ENCODE data around the gene DLGAP4.
"Not testable (repeated sequence)": the region's sequence is repeated elsewhere in the genome, so short reads cannot be mapped to it uniquely, and the experiment has no call there.

DLGAP4 gene

DNA sequence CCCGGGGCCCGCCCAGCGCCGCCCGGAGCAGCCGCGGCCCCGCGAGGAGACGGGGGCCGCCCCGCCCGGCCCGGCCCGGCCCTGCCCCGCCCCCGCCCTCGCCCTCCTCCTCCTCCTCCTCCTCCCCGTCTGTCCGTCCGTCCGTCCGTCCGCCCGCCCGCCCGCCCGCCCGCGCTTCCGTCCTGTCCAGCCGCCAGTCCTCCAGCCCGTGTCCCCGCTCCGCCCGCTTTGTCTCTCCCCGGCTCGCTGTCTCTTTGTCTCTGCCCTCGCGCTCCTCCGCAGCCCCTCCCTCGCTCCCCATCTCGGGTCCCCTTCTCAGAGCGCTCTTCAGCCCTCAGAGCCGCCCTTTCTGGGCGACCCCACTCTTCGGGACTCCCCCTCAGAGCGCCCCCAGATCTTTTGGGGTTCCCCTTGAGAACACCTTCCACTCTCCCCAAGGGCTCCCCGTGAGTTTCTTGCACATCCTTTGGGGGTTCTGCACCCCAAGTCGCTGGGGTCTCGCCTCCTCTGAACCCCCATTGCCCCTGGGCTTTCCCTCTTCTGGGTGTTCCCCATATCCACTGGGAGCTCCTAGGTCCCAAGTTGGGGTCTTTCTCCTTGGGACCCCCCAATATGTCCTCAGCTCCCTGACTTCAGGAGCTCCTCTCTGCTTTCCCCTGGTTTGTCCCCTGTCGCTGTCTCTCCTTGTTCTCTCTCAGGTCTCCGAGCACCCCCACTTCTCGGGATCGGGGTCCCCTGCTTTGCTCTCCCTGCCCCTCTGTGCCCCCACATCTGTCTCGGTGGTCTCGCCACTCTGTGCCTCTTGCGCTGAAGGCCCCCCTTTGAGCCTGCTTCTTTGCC is 155.7 kb downstream of the DLGAP4 start:
- DNase-seq = no peak

DNA sequence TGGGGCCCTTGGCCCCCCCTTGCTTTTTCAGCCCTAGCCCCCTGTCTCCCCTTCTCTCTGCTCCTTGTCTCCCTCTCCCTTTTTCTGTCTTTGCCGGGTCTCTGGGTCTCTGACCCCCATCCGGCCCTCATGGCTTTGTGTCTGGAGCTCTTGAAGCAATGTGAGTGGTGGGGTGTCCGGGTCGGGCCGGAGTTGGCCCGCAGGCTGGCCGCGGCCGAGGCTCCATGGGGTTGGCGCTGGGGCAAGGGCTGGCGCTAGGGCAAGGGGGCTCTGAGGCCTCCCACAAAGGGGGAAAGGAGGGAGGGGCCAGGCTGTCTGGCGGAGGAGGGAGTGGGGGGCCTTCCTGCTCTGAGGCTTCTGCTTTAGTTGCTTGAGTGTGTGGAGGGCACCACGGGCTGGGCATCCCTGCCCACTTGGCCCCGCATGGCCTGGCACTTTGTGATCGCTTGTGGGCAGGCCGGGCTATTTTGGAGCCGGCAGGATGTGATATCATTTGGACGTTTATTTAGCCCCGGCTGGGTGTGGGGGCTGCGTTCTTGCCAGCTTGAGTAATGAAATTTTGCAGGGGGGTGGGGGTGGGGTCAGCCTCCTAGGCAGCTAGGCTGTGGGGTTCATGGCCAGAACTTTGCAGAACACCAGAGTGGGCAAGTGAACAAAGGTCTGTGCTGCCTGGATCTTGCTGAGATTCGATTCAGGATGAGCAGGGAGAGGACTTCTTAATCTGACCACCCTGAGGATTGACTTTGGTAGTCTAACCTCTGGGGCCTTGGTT is 156.5 kb downstream of the DLGAP4 start:
- no peak for DNase-seq

DNA sequence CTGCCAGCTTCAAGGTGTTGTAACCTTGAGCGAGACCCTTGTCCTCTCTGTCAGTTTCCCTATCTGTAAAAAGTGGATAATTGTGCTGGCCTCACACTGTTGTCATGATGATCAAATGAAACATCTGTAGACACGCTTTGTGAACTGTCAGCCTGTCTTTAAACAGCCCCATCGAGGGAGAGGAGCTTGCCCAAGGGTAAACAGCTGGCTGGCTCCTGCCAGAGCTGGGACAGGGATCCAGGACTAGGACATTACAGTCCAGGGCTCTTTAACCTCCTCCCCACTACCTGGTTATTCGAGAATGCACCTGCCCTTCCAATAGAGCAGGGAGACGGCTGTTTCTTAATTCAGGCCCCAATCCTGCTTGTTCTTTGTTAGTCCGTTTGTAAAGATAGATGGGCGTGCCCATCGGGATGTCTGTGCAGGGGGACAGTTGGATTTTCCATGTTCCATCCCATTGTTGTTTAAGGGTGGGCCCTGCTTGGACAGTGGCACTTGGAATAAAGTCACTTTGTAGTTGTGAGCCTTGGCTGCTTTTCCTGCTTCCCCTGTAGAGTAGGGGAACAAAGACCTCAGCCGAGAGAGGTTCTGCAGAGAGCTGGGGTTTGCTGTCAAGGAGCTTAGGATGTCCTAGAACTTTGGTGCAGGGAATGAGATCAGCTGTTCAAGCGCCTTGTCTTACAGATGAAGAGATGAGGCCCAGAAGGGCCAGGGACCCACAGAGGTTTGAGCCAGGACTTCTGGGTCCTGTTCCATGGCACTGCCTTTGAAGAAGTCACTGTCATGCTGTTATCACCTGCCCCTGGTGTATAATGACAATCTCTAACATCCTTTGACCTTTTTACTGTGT is 157.3 kb downstream of the DLGAP4 start:
- DNase-seq = no peak

DNA sequence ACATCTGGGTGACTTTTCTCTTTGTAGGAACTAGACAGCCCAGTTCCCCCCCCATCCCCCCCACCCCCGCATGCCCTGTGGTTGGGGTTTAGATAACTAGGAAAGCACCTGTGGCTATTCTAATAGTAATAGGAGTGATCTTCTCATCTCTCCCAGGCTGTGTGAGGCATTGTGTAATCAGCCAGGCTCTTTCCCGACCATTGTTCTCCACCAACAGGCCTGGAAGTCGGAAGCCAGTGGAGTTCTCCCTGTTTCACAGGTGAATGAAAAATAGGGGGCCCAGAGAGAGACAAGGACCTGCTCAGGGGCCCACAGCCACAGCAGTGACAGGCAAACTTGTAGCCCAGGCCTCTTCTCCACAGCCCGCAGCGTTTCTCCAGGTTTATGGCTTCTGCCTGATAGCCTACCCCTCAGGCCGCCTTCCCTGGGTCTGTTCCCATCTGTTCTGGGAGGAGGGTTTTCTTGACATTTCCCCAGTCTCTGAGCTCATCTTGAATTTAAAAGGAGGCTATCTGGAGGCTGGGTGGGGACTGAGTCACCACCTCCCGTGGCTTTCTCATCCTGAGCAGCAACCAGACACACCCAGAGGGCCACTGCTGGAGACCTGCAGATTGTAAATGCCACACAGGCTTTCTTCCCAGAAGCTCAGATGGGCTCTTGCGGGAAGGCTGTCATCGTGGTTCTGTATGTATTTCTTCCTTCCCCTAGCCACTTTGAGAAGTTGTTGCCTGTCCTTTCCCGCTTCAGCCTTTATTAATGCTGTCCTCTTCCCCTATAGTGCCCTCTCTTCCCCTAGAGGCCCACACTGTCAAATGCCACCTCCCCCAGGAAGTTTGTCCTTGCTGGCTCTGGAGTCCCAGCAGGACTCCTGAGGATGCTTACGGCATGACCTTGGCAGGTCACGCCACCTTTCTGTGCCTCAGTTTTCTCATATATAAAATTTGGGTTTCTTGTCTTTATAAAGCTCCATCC is 159.3 kb downstream of the DLGAP4 start:
- no peak for DNase-seq

DNA sequence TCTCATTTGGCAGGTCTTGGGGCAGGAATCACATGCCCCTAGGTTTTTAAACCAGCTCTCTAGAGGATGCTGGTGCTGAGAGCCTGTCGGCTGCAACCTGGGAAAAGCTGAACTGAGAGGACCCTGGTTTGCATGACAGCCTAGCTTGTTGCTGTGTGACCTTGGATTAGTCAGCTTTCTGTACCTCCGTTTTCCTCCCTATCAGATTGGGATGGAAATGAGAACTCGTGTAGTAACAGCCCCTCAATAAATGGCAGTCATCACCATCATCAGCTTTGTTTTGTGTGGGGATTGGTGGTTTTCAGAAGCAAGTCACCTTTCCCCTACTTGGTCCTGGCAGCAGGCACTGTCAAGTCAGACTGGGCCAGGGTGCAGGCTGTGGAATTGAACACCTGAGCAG is 159.9 kb downstream of the DLGAP4 start:
- no peak for DNase-seq

DNA sequence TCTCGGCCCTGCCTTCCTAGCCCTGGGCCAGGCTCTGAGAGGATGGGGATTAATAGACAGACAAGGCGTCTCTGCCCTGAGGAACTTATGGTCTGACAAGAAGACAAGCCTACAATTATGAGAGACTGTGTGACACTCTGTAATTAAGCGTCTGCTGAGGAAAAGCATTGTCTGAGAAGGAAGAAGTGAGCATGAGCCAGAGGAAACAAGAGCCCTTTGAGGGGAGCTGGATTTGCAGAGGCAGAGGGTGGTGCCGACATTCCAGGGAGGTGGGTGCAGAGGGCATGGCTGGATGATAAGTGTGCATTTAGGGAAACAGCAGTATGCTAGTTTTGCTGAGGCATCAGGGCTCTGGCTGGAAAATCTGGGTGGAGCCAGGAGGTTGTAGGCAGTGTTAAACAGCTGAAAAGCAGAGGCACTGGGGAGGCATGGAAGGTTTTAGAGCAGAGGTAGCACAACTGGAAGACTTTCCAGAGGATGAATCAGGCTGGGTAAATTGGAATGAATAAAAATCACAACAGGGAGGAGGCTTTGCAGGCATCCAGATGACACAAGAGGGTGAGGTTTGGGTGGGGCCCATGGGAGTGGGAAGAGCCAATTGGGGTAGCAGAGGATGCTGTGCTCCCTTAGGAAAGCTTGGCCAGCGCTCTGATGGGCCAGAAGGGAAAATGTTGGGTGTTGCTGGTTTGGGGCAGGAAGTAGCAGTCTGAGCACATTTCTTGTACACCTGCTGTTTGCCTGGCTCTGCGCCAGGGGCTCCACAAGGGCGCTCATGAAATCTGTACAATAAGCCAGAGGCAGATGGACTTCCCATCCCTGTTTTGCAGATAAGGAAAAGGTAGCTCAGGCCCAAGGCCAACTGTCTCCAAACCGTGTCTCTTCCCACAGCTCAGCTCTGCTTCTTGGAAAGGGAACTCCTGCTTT is 161.2 kb downstream of the DLGAP4 start:
- DNase-seq = no peak

DNA sequence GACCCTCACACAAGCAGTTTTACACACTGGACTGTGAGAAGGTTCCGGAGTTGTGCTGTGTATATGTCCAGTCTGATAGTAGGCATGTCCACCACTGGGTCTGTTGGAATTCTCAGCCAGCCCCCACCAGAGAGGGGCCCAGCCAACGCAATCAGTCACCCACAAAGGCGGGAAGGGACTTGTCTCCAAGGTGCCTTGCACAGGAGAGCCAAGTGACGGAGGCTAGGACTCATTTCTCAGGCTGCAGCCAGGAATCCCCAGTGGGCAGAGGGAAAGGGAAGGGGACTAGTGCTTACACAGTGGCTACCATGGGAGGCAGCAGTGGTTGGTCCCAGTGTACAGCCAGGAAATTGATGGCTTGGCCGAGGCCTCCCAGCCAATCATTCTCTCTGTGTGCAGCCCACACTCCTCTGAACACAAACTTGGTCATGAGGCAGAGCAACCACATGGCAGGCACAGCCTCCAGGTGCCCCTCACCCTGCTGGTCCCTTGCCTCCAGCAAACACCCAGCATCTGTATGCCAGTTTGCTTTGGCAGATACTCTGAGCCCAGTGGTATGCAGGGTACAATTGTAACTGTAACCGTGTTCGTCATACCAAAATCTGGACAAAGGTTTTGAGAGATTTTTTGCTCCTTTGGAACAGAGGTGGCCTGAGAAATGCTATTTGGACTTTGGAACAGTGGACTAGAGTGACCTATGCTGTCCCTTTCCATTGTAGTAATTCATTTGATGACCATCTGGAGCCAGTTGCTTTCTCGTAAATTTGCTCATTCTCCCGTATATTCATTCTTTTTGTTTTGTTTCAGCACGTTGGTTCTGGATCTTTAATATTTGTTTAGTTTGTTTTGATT is 162.2 kb downstream of the DLGAP4 start:
- no peak for DNase-seq

DNA sequence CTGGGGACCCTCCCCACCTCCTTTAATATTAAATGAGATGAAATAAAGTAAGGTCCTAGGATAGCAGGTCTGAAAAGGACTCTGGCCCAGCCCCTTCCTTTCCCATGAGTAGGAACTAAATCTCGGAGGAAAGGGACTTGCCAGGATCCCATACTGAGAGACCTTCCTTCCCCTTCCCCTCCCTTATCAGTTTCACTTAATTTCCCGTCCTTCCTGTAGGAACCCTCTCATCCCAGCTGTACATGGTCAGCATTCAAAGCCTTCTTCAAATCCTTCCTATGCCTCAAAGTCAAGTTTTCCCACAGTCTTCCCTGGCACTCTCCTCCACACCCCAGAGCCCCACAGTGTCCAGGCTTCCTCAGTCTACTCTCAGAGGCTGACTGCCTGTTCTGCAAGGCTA is 163.8 kb downstream of the DLGAP4 start:
- no peak for DNase-seq

DNA sequence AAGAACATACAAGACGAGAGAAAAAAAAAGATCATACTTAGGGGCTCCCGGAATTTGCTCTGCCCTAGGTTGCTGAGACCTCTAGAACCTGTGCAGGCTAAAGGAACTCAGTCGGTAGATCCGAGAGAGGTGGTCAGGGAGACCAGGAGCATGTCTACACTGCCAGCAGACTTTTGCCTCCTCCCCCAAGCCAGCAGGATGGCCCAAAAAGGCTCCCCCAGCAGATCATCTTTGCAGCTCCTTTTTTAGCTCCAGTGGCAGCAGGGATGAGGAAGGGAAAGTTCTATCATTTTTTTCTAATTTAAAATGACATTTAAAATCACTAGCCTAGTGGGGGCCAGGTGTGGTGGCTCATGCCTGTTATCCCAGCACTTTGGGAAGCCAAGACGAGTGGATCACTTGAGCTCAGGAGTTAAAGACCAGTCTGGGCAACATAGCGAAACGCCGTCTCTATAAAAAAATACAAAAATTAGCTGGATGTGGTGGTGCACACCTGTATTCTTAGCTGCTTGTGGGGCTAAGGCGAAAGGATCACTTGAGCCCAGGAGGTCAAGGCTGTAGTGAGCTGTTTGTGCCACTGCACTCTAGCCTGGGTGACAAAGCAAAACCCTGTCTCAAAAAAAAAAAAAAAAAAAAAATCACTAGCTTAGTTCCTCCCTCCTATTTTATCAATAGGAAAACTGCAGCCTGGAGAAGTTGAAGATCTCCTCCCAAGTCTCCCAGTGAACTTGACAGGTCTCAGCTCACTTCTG is 165.9 kb downstream of the DLGAP4 start:
- DNase-seq = no peak

DNA sequence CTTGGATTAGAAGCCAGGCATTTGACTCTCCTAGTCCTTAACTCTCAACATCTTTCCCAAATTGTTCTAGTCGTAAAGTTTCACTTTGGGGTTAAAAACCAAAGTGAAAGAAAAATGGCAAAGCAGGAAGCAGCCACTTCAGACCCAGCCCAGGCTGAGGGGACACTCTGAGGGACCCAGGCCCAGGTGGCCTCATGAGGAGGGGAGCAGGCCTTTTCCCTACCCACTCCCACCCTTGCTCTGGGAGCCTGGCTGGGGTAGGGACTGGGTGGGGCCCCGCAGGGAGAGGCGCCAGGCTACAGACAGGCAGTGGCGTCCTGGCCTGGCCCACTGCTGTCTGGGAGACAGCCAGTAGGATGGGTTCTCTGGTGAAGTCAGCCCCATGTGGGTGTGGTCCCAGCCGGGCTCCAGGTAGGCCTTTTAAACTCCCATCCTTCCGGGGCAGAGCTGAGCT is 166.5 kb downstream of the DLGAP4 start:
- DNase-seq = no peak

DNA sequence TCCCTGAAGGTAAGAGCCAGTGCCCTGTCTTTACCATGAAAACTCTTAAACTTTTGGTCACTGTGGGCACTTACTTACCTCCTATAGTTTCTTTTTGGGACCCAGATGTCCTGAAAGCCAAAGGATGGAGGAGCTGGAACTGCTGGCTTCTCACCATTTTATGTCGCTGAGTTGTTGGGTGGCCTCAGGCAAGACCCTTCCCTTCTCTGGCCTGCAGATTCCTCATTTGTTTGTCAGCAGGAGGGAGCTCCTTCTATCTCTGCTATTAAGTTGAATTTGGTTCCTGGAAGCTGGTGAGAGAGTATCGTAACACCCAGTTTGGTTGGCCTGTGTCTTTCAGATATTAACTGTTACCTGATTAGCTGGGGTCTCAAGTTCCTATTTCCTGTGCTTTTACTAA is 167.0 kb downstream of the DLGAP4 start:
- no peak for DNase-seq

DNA sequence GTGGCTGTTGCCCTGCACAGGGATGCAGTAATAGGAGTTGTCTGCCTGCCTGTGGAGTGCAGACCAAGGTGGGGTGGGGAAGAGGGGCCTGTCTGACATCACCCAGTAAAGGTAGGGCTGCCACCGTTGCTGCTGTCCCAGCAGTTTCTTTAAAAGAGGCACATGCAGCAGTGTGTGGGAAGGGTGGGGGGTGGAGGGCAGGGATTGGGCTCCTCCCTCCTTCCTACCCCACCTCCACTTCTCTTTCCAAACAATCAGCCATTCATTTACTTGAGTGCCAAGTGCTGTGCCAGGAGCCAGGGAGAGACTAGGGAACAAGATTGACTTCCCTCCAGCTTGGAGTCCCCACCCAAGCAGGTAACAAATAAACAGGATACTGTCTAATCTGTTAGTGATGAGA is 168.4 kb downstream of the DLGAP4 start:
- DNase-seq = no peak

DNA sequence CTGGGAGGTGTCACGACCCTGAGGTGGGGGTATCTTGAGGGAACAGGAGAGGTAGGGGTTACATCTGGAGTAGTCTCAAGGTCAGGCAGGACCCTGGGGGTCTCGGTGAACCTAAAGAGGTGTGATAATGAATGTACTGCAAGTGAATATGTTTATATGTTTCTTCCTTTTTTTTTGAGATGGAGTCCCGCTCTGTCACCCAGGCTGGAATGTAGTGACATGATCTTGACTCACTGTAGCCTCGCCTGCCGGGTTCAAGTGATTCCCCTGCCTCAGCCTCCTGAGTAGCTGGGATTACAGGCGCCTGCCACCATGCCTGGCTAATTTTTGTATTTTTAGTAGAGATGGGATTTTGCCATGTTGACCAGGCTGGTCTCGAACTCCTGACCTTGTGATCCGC is 168.9 kb downstream of the DLGAP4 start:
- DNase-seq = not testable (repeated sequence)

DNA sequence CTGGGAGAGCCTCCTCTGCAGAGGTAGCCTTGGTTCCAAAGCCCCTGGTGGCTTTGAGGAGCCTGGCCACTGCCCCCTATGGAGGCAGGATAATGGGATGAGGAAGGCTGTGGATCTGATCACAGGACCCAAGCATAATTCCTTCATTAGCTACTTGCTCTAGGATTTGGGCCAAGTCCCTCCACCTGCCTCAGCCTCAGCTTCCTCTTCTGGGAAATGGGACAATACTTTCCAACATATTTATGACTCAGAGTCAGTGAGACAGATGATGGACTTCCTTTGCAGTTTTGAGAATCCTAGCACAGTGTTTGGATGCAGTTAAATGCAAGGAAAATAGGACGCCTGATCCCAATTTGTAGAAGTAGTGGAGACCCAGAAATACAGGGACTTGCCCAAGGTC is 171.3 kb downstream of the DLGAP4 start:
- DNase-seq = no peak

DNA sequence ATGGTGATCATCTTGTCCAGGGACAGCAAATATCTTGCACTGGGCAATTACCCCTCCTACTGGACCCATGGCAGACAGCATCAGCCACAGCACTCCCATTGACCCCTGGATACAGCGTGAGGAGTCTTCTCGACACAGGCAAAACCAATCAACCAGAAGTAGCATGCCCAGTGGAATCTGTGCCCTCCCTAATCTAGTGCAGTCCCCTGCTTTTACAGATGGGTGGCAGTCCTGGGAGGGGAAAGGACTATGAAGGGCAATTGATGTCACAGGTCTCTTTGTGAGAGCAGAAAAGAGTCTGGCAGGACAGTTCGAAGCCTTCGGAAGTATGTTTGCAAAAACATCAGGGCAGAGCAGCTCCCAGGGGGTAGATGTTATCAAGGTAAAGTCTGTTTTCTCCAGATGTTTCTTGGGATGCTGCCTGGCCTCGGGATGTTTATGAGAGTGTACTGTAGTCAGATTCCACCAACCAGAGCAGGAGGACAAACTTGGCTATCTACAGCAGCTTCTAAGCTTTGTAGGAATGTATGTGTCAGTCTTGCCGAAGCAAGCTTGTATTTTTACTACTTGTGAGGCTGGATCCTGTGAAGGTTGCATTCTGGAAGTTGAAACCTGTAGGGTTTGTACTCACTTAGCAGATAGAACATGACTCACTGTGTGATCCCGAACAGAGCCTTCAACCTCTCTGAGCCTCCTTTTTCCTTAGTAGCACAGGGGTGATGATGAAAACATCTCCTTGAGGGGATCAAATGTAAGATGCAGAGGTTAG is 172.2 kb downstream of the DLGAP4 start:
- DNase-seq = no peak

DNA sequence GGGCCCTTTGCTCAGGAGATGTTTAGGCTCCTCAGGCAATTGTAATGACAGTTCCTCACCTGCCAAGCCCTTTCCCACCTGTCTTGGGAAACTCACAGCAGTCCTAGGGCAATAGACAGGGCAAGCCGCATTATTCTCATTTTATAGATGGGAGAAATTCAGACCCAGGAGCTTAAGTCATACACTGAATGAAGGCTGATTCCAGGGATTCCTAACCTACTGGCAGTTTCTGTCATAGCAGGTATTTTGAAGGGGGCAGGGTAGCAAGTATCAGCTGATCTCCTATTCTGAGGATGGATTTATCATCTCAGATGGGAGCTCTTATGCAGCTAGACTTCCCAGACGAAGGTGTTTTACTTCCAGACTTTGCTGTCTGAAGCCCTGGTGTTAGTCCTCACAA is 173.8 kb downstream of the DLGAP4 start:
- DNase-seq = no peak

DNA sequence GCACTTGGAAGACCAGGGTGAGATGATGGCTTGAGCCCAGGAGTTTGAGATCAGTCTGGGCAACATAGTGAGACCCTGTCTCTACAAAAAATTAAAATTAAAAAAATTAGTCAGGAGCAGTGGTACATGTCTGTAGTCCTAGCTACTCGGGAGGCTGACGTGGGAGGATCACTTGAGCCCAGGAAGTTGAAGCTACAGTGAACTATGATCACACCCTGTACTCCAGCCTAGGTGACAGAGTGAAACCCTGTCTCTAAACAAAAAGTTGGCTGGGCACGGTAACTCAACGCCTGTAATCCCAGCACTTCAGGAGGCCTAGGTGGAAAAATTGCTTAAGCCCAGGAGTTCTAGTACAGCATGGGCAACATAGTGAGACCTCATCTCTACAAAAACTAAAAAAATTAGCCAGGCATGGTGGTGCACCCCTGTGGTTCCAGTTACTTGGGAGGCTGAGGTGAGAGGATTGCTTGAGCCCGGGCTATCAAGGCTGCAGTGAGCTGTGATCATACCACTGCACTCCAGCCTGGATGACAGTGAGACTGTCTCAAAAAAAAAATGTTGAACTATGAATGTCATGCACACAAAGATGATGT is 174.4 kb downstream of the DLGAP4 start:
- DNase-seq = no peak
